Hippocampal formation (tissue), 2 donors: Measurements from ENCODE around the gene SLC7A10.

Experiments
- DNase-seq, 2 donors: peaks; one replicate each; lab custom pipeline; 2025; lab: John Stamatoyannopoulos, UW

SLC7A10 gene

GRCh38 chr19:33254245-33254824 is 28.7 kb upstream of the SLC7A10 start:
- DNase-seq = no peak

GRCh38 chr19:33252971-33253370 is 27.3 kb upstream of the SLC7A10 start:
- peak in 1 of 2 donors; percentile 41 for DNase-seq

- DNase-seq = no peak
These were observed 26.8 kb upstream of the SLC7A10 start for GRCh38 chr19:33252418-33252962.

DNA sequence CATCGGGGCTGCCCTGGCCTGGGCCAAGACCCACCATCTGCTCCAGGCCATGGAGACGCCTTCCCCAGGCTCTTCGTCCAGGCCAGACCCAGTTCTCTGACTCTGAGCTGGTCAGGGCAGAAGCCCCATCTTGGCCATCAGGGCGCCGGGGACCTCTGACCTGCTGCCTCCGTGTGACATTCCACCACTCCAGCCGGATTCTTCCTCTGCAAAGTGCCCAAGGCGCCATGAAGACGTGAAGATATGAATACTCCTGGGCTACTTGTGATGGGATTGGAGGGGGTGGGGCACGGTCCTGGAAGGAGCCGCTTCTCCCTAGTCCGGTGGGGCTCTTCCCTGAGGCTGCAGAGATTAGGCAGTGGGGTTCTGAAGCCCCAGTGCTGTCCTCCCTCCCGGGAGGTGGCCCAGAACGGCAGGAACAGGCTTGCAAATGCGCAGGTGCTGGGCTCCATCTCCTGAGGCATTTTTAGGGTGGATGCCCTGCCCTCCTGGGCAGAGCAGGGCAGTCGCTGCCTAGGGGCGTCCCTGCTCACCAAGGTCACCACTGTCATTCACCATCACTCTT is 26.0 kb upstream of the SLC7A10 start:
- no peak for DNase-seq

GRCh38 chr19:33251076-33251475 is 25.4 kb upstream of the SLC7A10 start:
- DNase-seq = no peak

DNA sequence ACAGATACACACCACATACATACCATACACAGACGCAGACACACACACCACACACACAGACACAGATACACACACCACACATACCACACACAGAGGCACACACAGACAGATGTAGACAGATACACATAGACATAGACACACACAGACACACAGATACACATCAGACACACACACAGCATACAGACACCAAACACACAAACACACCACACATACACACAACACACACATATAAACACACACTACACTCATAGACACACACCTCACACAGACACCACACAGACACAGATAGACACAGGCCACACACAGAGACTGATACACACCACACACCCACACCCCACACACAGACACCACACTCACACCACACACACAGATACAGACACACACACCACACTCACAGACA is 24.9 kb upstream of the SLC7A10 start:
- DNase-seq = no peak

- DNase-seq = no peak
These were observed 24.2 kb upstream of the SLC7A10 start for GRCh38 chr19:33249740-33250366.

GRCh38 chr19:33248954-33249613 is 23.4 kb upstream of the SLC7A10 start:
- no peak for DNase-seq

- DNase-seq = no peak
These were observed 22.9 kb upstream of the SLC7A10 start for GRCh38 chr19:33248553-33248953.

GRCh38 chr19:33248104-33248503 is 22.5 kb upstream of the SLC7A10 start:
- no peak for DNase-seq

- no peak for DNase-seq
These were observed 21.8 kb upstream of the SLC7A10 start for GRCh38 chr19:33247441-33247819.

GRCh38 chr19:33246709-33247440 is 21.2 kb upstream of the SLC7A10 start:
- no peak for DNase-seq

DNA sequence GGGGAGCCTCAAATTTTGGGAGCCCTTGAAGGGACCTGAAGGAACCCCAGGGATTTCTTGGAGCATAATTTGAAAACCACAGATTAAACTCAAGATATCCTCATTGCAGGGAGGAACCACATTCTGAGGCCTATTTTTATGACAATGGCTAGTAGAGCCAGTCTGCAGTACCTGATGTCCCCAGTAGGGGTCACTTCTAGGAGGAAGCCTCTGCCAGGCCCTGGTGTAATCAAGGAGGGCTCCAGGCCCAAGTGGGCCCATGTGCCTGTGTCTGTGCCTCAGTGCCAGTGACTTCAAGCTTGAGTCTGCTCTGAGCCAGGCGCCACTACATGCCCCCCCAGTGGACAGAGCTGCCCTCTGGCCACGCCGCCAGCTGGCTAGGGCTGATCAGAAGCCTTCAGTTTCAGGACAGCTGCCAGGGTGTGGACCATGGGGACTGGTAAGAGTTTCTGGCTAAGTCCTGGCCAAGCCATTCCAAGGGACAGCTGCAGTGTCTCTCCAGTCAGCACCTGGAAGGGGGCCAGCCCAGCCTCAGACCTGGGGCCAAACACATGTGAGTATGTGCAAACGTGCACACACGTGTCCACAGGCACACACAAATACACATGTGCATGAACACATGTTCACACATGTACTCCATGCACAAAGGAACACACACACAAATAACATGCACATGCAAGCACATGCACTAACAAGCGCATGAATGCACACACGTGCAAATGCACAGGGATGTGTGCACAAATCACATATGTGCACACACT is 20.5 kb upstream of the SLC7A10 start:
- no peak for DNase-seq

GRCh38 chr19:33242911-33243310 is 17.3 kb upstream of the SLC7A10 start:
- no peak for DNase-seq

GRCh38 chr19:33242131-33242530 is 16.5 kb upstream of the SLC7A10 start:
- DNase-seq = no peak

DNA sequence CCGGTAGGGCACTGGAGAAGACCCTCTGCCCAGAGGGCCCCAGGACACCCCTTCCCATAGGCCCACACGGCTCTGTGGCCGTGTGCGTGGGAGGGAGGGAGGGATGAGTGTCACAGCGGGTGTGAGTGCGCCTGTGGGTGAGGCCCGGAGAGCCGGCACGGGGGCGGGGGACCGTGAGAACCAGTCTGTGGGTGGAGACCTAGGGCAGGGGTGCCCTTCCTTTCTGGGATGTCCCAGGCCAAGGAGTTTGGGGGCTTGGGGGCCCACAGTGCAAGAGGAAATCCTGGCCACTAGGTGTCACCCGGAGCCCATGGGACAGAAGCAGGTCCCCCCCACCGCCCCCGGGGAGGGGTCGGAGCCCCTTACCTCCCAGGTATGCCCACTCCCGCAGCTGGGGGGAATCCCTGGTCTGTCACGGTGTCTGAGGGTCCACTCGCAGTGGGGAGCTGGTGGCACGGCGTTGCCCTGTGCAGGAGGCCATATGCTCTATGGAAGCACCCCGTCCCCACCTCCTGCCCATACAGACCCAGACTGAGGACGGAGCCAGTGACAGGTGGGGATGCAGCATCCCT is 16.0 kb upstream of the SLC7A10 start:
- DNase-seq = peak in 1 of 2 donors; percentile 19

DNA sequence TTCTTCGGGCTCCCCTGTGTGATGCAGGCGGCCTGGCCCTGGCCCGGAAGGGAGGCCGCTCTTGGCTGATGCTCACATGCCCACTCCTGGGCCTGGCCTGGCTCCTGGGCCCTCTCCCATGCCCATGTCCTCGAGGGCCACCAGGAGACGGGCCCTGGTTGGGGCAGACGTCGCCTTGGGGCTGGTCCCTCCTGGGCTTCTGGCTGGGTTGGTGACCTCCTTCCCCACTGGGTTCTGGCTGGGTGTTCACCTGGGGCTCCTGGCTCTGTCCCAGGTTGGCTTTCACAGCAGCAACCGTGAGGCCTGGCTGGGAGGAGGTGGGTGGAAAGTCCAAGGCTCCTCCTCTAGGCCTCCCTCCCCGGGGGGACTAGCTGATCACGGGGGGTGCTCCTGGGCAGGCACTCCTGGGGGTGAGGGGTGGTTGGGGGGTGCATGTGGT is 15.5 kb upstream of the SLC7A10 start:
- DNase-seq = no peak

- no peak for DNase-seq
These were observed 14.6 kb upstream of the SLC7A10 start for GRCh38 chr19:33240181-33240771.

DNA sequence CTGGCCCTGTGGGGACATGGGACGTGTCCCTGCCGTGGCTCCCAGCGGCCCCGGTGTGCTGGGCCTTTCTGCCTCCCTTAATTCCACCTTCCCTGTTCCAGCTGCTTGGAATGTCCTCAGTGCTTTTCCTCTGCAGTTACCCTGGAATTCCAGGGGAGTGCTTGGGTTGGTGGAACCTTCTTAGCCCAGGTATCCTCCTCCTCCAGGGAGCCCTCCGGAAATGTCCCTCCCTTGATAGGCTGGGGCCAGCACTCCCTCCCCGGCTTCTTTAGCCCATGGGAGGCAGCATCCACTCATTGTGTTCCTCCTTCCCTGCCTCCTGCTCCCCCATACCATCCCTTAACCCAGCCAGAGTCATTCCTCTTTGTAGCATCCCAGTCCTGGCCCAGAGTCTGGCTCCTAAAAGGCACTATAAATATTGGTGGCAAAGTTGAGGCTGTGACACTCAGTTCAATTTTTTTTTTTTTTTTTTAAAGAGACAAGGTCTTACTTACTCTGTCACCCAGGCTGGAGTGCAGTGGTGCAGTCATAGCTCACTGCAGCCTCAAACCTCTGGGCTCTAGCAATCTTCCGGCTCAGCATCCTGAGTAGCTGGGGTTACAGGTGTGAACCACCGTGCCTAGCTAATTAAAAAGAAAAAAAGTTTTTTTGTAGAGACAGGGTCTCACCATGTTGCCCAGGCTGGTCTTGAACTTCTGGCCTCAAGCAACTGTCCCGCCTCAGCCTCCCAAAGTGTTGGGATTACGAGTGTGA is 13.7 kb upstream of the SLC7A10 start:
- no peak for DNase-seq
